ENCODE measurements around the gene CD1B.
A peak's percentile ranks its signal among the peaks of the same experiment; 100 is the strongest.
"Not testable (repeated sequence)": the region's sequence is repeated elsewhere in the genome, so short reads cannot be mapped to it uniquely, and the experiment has no call there.

The CD1B gene

GRCh38 chr1:158331481-158332150 lies at the start of gene CD1B:
Gene CD1B, minus strand, starts transcription at chr1:158331531. Its CDS starts 108 bp downstream, at chr1:158331423.
- DNase-seq (ENCODE audit: low read depth in 2 of 2): no peak

- no peak for DNase-seq (ENCODE audit: low read depth in 2 of 2)
These were observed 43.5 kb upstream of the CD1B start for GRCh38 chr1:158374860-158375259.

- DNase-seq (ENCODE audit: low read depth in 2 of 2): not testable (repeated sequence)
These were observed 42.8 kb upstream of the CD1B start for GRCh38 chr1:158374101-158374500.

GRCh38 chr1:158371188-158371953 lies 40.0 kb upstream of the CD1B start:
- peak; percentile 21 to 44 for DNase-seq (ENCODE audit: low read depth in 2 of 2)

GRCh38 chr1:158366783-158367182 lies 35.5 kb upstream of the CD1B start:
- DNase-seq (ENCODE audit: low read depth in 2 of 2): no peak

GRCh38 chr1:158362941-158363340 lies 31.6 kb upstream of the CD1B start:
- DNase-seq (ENCODE audit: low read depth in 2 of 2): no peak

GRCh38 chr1:158362482-158362881 lies 31.2 kb upstream of the CD1B start:
- no peak for DNase-seq (ENCODE audit: low read depth in 2 of 2)

- DNase-seq (ENCODE audit: low read depth in 2 of 2): no peak
These were observed 26.1 kb upstream of the CD1B start for GRCh38 chr1:158357441-158357840.

- DNase-seq (ENCODE audit: low read depth in 2 of 2): no peak
These were observed 25.3 kb upstream of the CD1B start for GRCh38 chr1:158356616-158357015.

- DNase-seq (ENCODE audit: low read depth in 2 of 2): no peak
These were observed 24.5 kb upstream of the CD1B start for GRCh38 chr1:158355773-158356285.

GRCh38 chr1:158354255-158354654 lies 22.9 kb upstream of the CD1B start:
- DNase-seq (ENCODE audit: low read depth in 2 of 2): no peak

- DNase-seq (ENCODE audit: low read depth in 2 of 2): no peak
These were observed 22.2 kb upstream of the CD1B start, which contains the start of gene CD1E for GRCh38 chr1:158353303-158354075. Gene CD1E, plus strand, starts transcription at chr1:158353894. Its CDS starts 95 bp downstream, at chr1:158353989.

- DNase-seq (ENCODE audit: low read depth in 2 of 2): not testable (repeated sequence)
These were observed 17.6 kb upstream of the CD1B start for GRCh38 chr1:158348946-158349345.

- not testable (repeated sequence) for DNase-seq (ENCODE audit: low read depth in 2 of 2)
These were observed 5.1 kb upstream of the CD1B start for GRCh38 chr1:158336413-158336812.

- DNase-seq (ENCODE audit: low read depth in 2 of 2): no peak
These were observed 3.8 kb upstream of the CD1B start for GRCh38 chr1:158335213-158335532.

- no peak for DNase-seq (ENCODE audit: low read depth in 2 of 2)
These were observed 3.3 kb upstream of the CD1B start for GRCh38 chr1:158334526-158335212.

GRCh38 chr1:158333405-158334155 lies 2.2 kb upstream of the CD1B start:
- DNase-seq (ENCODE audit: low read depth in 2 of 2): no peak

- DNase-seq (ENCODE audit: low read depth in 2 of 2): no peak
These were observed 265 bp downstream of the CD1B start for GRCh38 chr1:158331106-158331425.

- DNase-seq (ENCODE audit: low read depth in 2 of 2): no peak
These were observed 783 bp downstream of the CD1B start for GRCh38 chr1:158330391-158331105.

- no peak for DNase-seq (ENCODE audit: low read depth in 2 of 2)
These were observed 1.6 kb downstream of the CD1B start for GRCh38 chr1:158329733-158330132.
